Spleen (tissue), 11 donors: ENCODE measurements around the gene ARID5B. TPM values are rescaled to one million over a fixed set of nuclear protein-coding genes. Genes with fewer than 3 reads are reported as not detected.

Source experiments
- DNase-seq: peaks from one replicate; pipeline ENCODE4 v3.0.0-alpha.2; 2020
- H3K27ac ChIP-seq, 8 donors: fragments of 200-600 bp; sonication (generic) in 7 of 8; 1 replicate in 4 of 8; 2 replicates in 4 of 8; pipeline versions ENCODE4 v1.5.0 to v1.8.0; 2016 to 2021; ENCODE audit warnings: inconsistent platforms in 4 of 8, mild to moderate bottlenecking in 4 of 8, moderate library complexity in 1 of 8
- H3K27me3 ChIP-seq, 7 donors: fragments of 200-600 bp; sonication (generic) in 6 of 7; replicated peaks in 1 of 7; 1 replicate in 4 of 7; 2 replicates in 3 of 7; pipeline versions ENCODE4 v1.5.0 to v1.8.0; 2016 to 2021; ENCODE audit warnings: inconsistent platforms in 3 of 7, mild to moderate bottlenecking in 1 of 7
- H3K36me3 ChIP-seq, 6 donors: fragments of 200-600 bp; sonication (generic) in 5 of 6; 1 replicate in 4 of 6; 2 replicates in 2 of 6; pipeline versions ENCODE4 v1.5.0 to v1.8.0; 2016 to 2021; ENCODE audit warnings: inconsistent platforms in 2 of 6
- H3K4me1 ChIP-seq, 6 donors: fragments of 200-600 bp; sonication (generic) in 5 of 6; 1 replicate in 3 of 6; 2 replicates in 3 of 6; pipeline versions ENCODE4 v1.5.0 to v1.8.0; 2016 to 2021; ENCODE audit warnings: inconsistent platforms in 3 of 6
- H3K4me3 ChIP-seq, 8 donors: fragments of 200-600 bp; sonication (generic) in 7 of 8; 1 replicate in 4 of 8; 2 replicates in 4 of 8; pipeline versions ENCODE4 v1.5.0 to v1.8.0; 2016 to 2021; ENCODE audit warnings: inconsistent platforms in 4 of 8, mild to moderate bottlenecking in 4 of 8, moderate library complexity in 2 of 8
- H3K9me3 ChIP-seq, 8 donors: fragments of 200-600 bp; sonication (generic) in 7 of 8; 1 replicate in 4 of 8; 2 replicates in 4 of 8; pipeline versions ENCODE4 v1.5.0 to v1.8.0; 2016 to 2021; ENCODE audit warnings: inconsistent platforms in 4 of 8
- POLR2A ChIP-seq, 3 donors: fragments of 450-650 bp; IDR thresholded peaks; one replicate each; pipeline ENCODE4 v1.5.1; 2017; ENCODE audit warnings: antibody characterized with exemption in 3 of 3, mild to moderate bottlenecking in 1 of 3
- POLR2AphosphoS5 ChIP-seq, 3 donors: sonication (generic); formaldehyde crosslinking; IDR thresholded peaks; one replicate each; pipeline ENCODE4 v1.5.1; 2017; ENCODE audit warnings: antibody characterized with exemption in 3 of 3
- WGBS, 5 donors: extraction: QIAGEN DNeasy Blood & Tissue Kit in 3 of 5; methylation state at CpG; one replicate each; pipeline versions ENCODE4 v1.1.5 to v1.1.7; 2013 to 2018; 5-methylcytosine and 5-hydroxymethylcytosine counted together
- intact Hi-C: fragments of 100-400 bp; cut with DNase I; formaldehyde crosslinking; loops from one replicate; pipeline ENCODE4 v1.15.0; 2023; ENCODE audit warnings: low total_unique reads
- polyA plus RNA-seq, 3 donors: library from polyadenylated mRNA; stranded (reverse); fragments of 200-250 nt; gene quantifications; one replicate each; pipeline ENCODE4 v1.2.1, GENCODE V29; 2013
- total RNA-seq, 7 donors: library from RNA; depleted of rRNA in 3 of 7; stranded (reverse); fragments of >200 nt in 3 of 7; fragmentation: NEBNext Ultra II Directional in 4 of 7; extraction: Animal tissue kit (Norgen Biotek cat#: 25700) in 4 of 7; gene quantifications; one replicate each; pipeline versions ENCODE4 v1.1.0 to v1.2.1, GENCODE V29; 2016 to 2021
- TF ChIP-seq, protein P1 (sequence below), 11 experiments: fragments of 200-600 bp in 7 of 11; fragments of 450-650 bp in 4 of 11; sonication (generic) in 4 of 11; IDR thresholded peaks in 8 of 11; conservative IDR thresholded peaks in 3 of 11; 1 replicate in 7 of 11; 2 replicates in 4 of 11; pipeline versions ENCODE4 v1.4.0 to v1.8.0; 2016 to 2021; ENCODE audit warnings: antibody characterized with exemption in 11 of 11, inconsistent platforms in 4 of 11, mild to moderate bottlenecking in 1 of 11
- donor health status: healthy with polysubstance abuse.
- donor health status: DM: no; HTN: no; CAD: no; lungs with moderate emphysema.
- donor health status: DM: no; HTN: no; CAD: no.
- donor health status: Bipolar disorder and iron deficiency.
- donor health status: healthy.
- donor health status: DM: no; HTN: no; CAD: no.
- donor health status: DM: yes; HTN: yes; CAD: no.

ARID5B gene
- total and polyA plus RNA-seq, 10 donors = 5.6 to 70.7 (median 46.2) TPM

DNA sequence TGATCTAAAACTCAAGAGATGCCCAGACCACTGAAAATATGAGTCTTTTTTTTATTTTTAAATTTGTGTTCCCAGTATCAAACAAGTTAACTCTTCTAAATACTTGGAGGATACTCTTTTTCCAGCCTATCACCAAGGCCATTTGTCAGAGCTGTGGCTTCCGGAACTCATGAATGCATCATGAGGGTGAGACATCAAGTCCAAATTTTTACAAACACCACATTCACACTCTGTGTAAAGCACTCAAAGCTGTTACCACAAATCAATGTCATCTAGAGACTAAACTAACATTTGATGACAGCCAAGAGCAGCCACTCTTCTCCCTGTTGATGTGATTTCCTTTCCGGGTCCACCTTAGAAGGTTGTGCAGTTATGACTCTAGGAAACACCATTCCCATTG, 43.8 kb upstream of the ARID5B start:
- intact Hi-C loops = no loop called here
- Histone ChIP-seq H3K27ac (no peak overlapping the region), H3K4me1 (no peaks in the 10 kb centered on the region), H3K4me3 (no peak overlapping the region), H3K27me3 (no peaks in the 10 kb centered on the region), H3K36me3 (no peaks in the 10 kb centered on the region), H3K9me3 (no peaks in the 10 kb centered on the region)
- WGBS, 5 donors = 94 to 100% (median 98%) methylated on average over 2 of the region's 2 CpGs
- TF ChIP-seq POLR2A (IDR thresholded peaks at IDR 0.05) (no peak), POLR2AphosphoS5 (IDR thresholded peaks at IDR 0.05) (no peak)
- TF ChIP-seq, protein P1, sequence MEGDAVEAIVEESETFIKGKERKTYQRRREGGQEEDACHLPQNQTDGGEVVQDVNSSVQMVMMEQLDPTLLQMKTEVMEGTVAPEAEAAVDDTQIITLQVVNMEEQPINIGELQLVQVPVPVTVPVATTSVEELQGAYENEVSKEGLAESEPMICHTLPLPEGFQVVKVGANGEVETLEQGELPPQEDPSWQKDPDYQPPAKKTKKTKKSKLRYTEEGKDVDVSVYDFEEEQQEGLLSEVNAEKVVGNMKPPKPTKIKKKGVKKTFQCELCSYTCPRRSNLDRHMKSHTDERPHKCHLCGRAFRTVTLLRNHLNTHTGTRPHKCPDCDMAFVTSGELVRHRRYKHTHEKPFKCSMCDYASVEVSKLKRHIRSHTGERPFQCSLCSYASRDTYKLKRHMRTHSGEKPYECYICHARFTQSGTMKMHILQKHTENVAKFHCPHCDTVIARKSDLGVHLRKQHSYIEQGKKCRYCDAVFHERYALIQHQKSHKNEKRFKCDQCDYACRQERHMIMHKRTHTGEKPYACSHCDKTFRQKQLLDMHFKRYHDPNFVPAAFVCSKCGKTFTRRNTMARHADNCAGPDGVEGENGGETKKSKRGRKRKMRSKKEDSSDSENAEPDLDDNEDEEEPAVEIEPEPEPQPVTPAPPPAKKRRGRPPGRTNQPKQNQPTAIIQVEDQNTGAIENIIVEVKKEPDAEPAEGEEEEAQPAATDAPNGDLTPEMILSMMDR (IDR thresholded peaks at IDR 0.05 in 8 of 11, conservative IDR thresholded peaks at IDR 0.05 in 3 of 11) = no peak
- no peak for DNase-seq

DNA sequence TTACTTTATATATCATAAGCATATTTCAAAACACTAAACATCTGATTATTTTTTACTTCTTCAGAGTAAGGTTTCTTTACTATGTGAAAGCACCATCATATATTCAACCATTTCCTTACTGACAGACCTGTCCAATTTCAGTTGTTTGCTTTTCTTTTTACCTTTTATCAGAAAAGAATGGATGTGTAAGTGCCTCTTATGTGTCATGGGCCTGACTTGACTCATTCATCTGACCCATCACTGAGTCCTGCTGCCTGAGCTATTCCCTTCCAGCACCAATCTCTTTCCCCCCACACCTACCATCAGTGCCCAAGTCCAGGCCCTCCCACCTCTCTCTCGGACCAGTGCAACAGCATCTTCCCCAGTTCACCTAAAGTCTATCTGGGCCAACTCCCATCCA, 41.7 kb upstream of the ARID5B start:
- Histone ChIP-seq H3K27ac (no peak overlapping the region), H3K4me1 (no peaks in the 10 kb centered on the region), H3K36me3 (no peaks in the 10 kb centered on the region), H3K27me3 (no peaks in the 10 kb centered on the region), H3K4me3 (no peak overlapping the region), H3K9me3 (no peaks in the 10 kb centered on the region)
- TF ChIP-seq POLR2A (IDR thresholded peaks at IDR 0.05) = no peak
- TF ChIP-seq, protein P1 (IDR thresholded peaks at IDR 0.05 in 8 of 11, conservative IDR thresholded peaks at IDR 0.05 in 3 of 11) = no peak
- TF ChIP-seq POLR2AphosphoS5 (IDR thresholded peaks at IDR 0.05) = no peak
- intact Hi-C loops = no loop called here
- no peak for DNase-seq
- WGBS, 5 donors = 82 to 100% (median 91%) methylated on average over 1 of the region's 1 CpG

DNA sequence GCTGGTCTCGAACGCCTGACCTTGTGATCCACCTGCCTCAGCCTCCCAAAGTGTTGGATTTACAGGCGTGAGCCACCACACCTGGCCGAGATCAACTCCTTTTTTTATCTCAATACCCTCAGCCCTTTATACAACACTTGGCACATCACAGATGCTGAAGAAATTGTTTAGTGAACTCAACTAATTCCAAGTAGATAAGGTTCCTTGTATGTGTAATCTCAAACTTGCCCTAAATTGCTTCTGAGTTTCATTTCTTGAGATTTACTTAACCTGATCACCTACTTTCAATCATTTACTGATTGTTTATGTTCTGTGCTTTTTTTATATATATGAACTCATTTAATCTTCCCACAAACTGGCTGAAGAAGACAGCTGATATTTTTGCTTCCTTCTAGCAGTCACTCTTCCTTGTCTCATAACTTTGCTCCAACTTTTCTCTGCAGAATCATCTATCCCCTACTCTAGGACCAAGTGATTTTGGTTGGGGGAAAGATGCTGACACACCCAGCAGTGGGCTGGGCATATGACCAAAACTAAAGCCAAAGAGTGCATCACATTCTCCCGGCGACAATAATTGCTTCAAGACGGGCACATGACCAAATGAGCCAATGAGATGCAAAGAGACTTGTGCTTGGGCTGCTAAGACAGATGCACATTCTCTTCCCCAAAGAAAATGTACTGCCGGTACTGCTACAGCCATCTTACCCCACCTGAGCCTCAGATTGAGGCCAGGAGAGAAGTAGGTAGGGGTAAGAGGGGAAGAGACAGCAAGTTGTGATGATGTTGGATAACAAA, 40.3 kb upstream of the ARID5B start:
- intact Hi-C loops = no loop called here
- Histone ChIP-seq H3K4me1 (no peaks in the 10 kb centered on the region), H3K27me3 (no peaks in the 10 kb centered on the region), H3K27ac (no peak overlapping the region), H3K36me3 (no peaks in the 10 kb centered on the region), H3K9me3 (no peaks in the 10 kb centered on the region), H3K4me3 (no peak overlapping the region)
- TF ChIP-seq POLR2A (IDR thresholded peaks at IDR 0.05) (no peak), POLR2AphosphoS5 (IDR thresholded peaks at IDR 0.05) (no peak)
- TF ChIP-seq, protein P1 (IDR thresholded peaks at IDR 0.05 in 8 of 11, conservative IDR thresholded peaks at IDR 0.05 in 3 of 11) = no peak
- no peak for DNase-seq
- WGBS, 5 donors = 85 to 96% (median 90%) methylated on average over 8 of the region's 8 CpGs

DNA sequence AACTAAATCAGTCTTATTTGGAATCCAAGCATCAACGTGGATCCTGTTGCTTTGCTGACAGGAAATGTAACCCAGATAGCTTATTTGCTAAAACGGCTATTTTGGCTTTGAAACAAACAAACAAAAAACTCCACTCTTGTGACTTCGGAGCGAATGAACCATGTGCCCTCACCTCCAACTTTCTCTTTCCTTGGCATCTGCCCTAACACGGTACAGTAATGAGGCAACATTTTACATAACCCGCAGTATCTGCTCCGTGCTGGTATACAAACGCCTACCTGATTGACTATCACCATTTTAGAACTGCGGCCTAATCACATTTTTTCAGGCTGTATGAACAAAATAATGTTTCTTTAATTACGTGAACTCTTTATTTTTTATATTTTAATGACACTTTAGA, 37.5 kb upstream of the ARID5B start:
- H3K4me3 ChIP-seq = no peak overlapping the region
- no peaks in the 10 kb centered on the region for H3K9me3 ChIP-seq
- H3K4me1 ChIP-seq = peaks cover 0 to 4% (median 0%) of the 10 kb centered on the region in 6 donors
- no peak overlapping the region for H3K27ac ChIP-seq
- intact Hi-C loops = no loop called here
- TF ChIP-seq POLR2A (IDR thresholded peaks at IDR 0.05) = no peak
- TF ChIP-seq, protein P1 (IDR thresholded peaks at IDR 0.05 in 8 of 11, conservative IDR thresholded peaks at IDR 0.05 in 3 of 11) = no peak
- TF ChIP-seq POLR2AphosphoS5 (IDR thresholded peaks at IDR 0.05) = no peak
- no peaks in the 10 kb centered on the region for H3K36me3 ChIP-seq
- DNase-seq = no peak
- H3K27me3 ChIP-seq = no peaks in the 10 kb centered on the region
- 77 to 87% (median 84%) methylated on average over 10 of the region's 10 CpGs for WGBS, 5 donors
